GM23338 (cell line): ENCODE results near the gene SETD1A. TPM values are rescaled to one million over a fixed set of nuclear protein-coding genes. Genes with fewer than 3 reads are reported as not detected.

Experiments used
- ATAC-seq: fragments of 200-7000 bp; cut with Tn5 transposase; 3 replicates; pipeline ENCODE4 v1.9.1; 2020
- DNase-seq: peaks from one replicate; pipeline ENCODE4 v3.0.0-alpha.2; 2015; ENCODE audit warnings: low spot score
- H2AFZ ChIP-seq: fragments of 200-600 bp; sonication (generic); 2 replicates; pipeline ENCODE4 v1.8.0; 2016; ENCODE audit warnings: antibody characterized with exemption, mild to moderate bottlenecking, moderate library complexity
- H3F3A ChIP-seq: fragments of 200-600 bp; sonication (generic); replicated peaks from 2 replicates; pipeline ENCODE4 v1.8.0; 2017; ENCODE audit warnings: antibody characterized with exemption, mixed run types, low read depth
- H3K27ac ChIP-seq: fragments of 200-600 bp; sonication (generic); 2 replicates; pipeline ENCODE4 v1.6.1; 2016; ENCODE audit warnings: low read depth
- H3K27me3 ChIP-seq: fragments of 200-600 bp; sonication (generic); 2 replicates; pipeline ENCODE4 v1.8.0; 2016; ENCODE audit warnings: mild to moderate bottlenecking, mixed run types, moderate library complexity; ENCODE audit not compliant: insufficient read depth
- H3K36me3 ChIP-seq: fragments of 200-600 bp; sonication (generic); 2 replicates; pipeline ENCODE4 v1.8.0; 2016; ENCODE audit warnings: mild to moderate bottlenecking; ENCODE audit not compliant: insufficient read depth
- H3K4me1 ChIP-seq: fragments of 200-600 bp; sonication (generic); 2 replicates; pipeline ENCODE4 v1.8.0; 2016; ENCODE audit warnings: mild to moderate bottlenecking, moderate library complexity; ENCODE audit not compliant: insufficient read depth
- H3K4me2 ChIP-seq: fragments of 200-600 bp; sonication (generic); 2 replicates; pipeline ENCODE4 v1.7.1; 2017; ENCODE audit warnings: mixed run types
- H3K4me3 ChIP-seq: fragments of 200-600 bp; sonication (generic); 2 replicates; pipeline ENCODE4 v1.6.1; 2016; ENCODE audit warnings: mixed run types
- H3K79me2 ChIP-seq: fragments of 200-600 bp; sonication (generic); replicated peaks from 2 replicates; pipeline ENCODE4 v1.8.0; 2017; ENCODE audit warnings: mild to moderate bottlenecking; ENCODE audit not compliant: insufficient read depth
- H3K9me2 ChIP-seq: fragments of 200-600 bp; sonication (generic); 2 replicates; pipeline ENCODE4 v1.8.0; 2017; ENCODE audit not compliant: insufficient read depth
- H4K20me1 ChIP-seq: fragments of 200-600 bp; sonication (generic); replicated peaks from 2 replicates; pipeline ENCODE4 v1.8.0; 2017; ENCODE audit warnings: mild to moderate bottlenecking; ENCODE audit not compliant: insufficient read depth
- H3K27ac Mint-ChIP-seq: 2 replicates; pipeline ENCODE4 v1.8.0; 2020; ENCODE audit warnings: inconsistent platforms, mild to moderate bottlenecking, moderate library complexity, mixed read lengths
- H3K27me3 Mint-ChIP-seq: 3 replicates; pipeline ENCODE4 v1.8.0; 2022; ENCODE audit warnings: low read depth, mild to moderate bottlenecking, moderate library complexity, mixed read lengths, inconsistent platforms; ENCODE audit not compliant: insufficient read depth, poor library complexity
- H3K36me3 Mint-ChIP-seq: 3 replicates; pipeline ENCODE4 v1.8.0; 2021; ENCODE audit warnings: low read depth, mild to moderate bottlenecking, inconsistent platforms, moderate library complexity, mixed read lengths
- H3K4me1 Mint-ChIP-seq: 3 replicates; pipeline ENCODE4 v1.8.0; 2020; ENCODE audit warnings: mild to moderate bottlenecking, inconsistent platforms, mixed read lengths
- H3K4me3 Mint-ChIP-seq: 3 replicates; pipeline ENCODE4 v1.8.0; 2021; ENCODE audit warnings: moderate library complexity, mild to moderate bottlenecking, inconsistent platforms, mixed read lengths
- H3K9me3 Mint-ChIP-seq: 3 replicates; pipeline ENCODE4 v1.8.0; 2020; ENCODE audit warnings: moderate library complexity, mild to moderate bottlenecking, inconsistent platforms, mixed read lengths
- CREB1 ChIP-seq: fragments of 250-450 bp; sonication (Bioruptor Pico); IDR thresholded peaks from 2 replicates; pipeline ENCODE4 v1.5.0; 2020; ENCODE audit warnings: low read depth, mild to moderate bottlenecking, moderate library complexity
- CTCF ChIP-seq, 2 experiments: fragments of 200-600 bp in 1 of 2; sonication (generic) in 1 of 2; conservative IDR thresholded peaks; 2 replicates each; pipeline versions ENCODE4 v1.5.1 to v1.6.1; 2016 to 2017; ENCODE audit warnings: antibody characterized with exemption in 2 of 2, low read depth in 2 of 2, mild to moderate bottlenecking in 2 of 2, moderate library complexity in 1 of 2
- ETS1 ChIP-seq: IDR thresholded peaks from 2 replicates; pipeline ENCODE4 v1.6.1; 2016; ENCODE audit warnings: antibody characterized with exemption
- EZH2 ChIP-seq: fragments of 200-600 bp; sonication (generic); IDR thresholded peaks from one replicate; pipeline ENCODE4 v1.8.0; 2017; ENCODE audit warnings: antibody characterized with exemption, mild to moderate bottlenecking, low read depth; ENCODE audit not compliant: unreplicated experiment
- EZH2phosphoT487 ChIP-seq: fragments of 200-600 bp; sonication (generic); IDR thresholded peaks from one replicate; pipeline ENCODE4 v1.8.1; 2018; ENCODE audit warnings: antibody characterized with exemption; ENCODE audit not compliant: unreplicated experiment
- JUNB ChIP-seq: IDR thresholded peaks from one replicate; pipeline ENCODE4 v1.6.1; 2016; ENCODE audit warnings: antibody characterized with exemption; ENCODE audit not compliant: unreplicated experiment
- NANOG ChIP-seq: IDR thresholded peaks from 2 replicates; pipeline ENCODE4 v1.6.1; 2016; ENCODE audit warnings: antibody characterized with exemption, borderline replicate concordance
- POLR2AphosphoS5 ChIP-seq: IDR thresholded peaks from 2 replicates; pipeline ENCODE4 v1.6.1; 2016; ENCODE audit warnings: antibody characterized with exemption, low read depth
- REST ChIP-seq: IDR thresholded peaks from one replicate; pipeline ENCODE4 v1.6.1; 2018; ENCODE audit warnings: antibody characterized with exemption; ENCODE audit not compliant: unreplicated experiment
- ZNF114 ChIP-seq: fragments of 250-450 bp; sonication (Bioruptor Pico); IDR thresholded peaks from 2 replicates; pipeline ENCODE4 v1.5.0; 2020; ENCODE audit warnings: mild to moderate bottlenecking, moderate library complexity
- ZNF331 ChIP-seq: fragments of 250-450 bp; sonication (Bioruptor Pico); IDR thresholded peaks from 2 replicates; pipeline ENCODE4 v1.5.0; 2020; ENCODE audit warnings: low read depth, mild to moderate bottlenecking, moderate library complexity
- polyA plus RNA-seq: library from polyadenylated mRNA; unstranded; fragments of >200 nt; fragmentation: Nextera tagmentation; extraction: Ambion mirVana; gene quantifications from 2 replicates; pipeline ENCODE4 v1.2.1, GENCODE V29; 2016
- total RNA-seq: library from RNA; depleted of rRNA; stranded (reverse); fragments of >200 nt; shearing (Covaris generic); gene quantifications from 2 replicates; pipeline ENCODE4 v1.2.3, GENCODE V29; 2014

SETD1A gene
- total and polyA plus RNA-seq, 2 experiments from 2014 or later, result 10.8 to 21.9 TPM

- no peak overlapping the region for H3K4me3 ChIP-seq
- H3K4me2 ChIP-seq, result peak overlapping the region; percentile 94; the same call in 1 of the 2 replicates
- peaks cover 9% of the 10 kb centered on the region; the same call in 1 of the 2 replicates for H3F3A ChIP-seq
- no peaks in the 10 kb centered on the region for H3K9me2 ChIP-seq
- Mint-ChIP-seq H3K4me1 (peaks cover 19% of the 10 kb centered on the region), H3K27me3 (peaks cover 18% of the 10 kb centered on the region), H3K4me3 (no peak overlapping the region), H3K27ac (no peak overlapping the region), H3K9me3 (no peaks in the 10 kb centered on the region), H3K36me3 (no peaks in the 10 kb centered on the region)
- H3K36me3 ChIP-seq, result no peaks in the 10 kb centered on the region
- H3K27ac ChIP-seq, result no peak overlapping the region
- H2AFZ ChIP-seq, result no peak overlapping the region
- no peaks in the 10 kb centered on the region for H4K20me1 ChIP-seq
- peaks cover 5% of the 10 kb centered on the region; the same call in 1 of the 2 replicates for H3K79me2 ChIP-seq
- TF ChIP-seq ZNF114 (CRISPR knock-in tag) (no peak), CTCF (conservative IDR thresholded peaks at IDR 0.05; ENCODE audit: low read depth in 2 of 2) (no peak), NANOG (no peak), EZH2phosphoT487 (no peak), ZNF331 (CRISPR knock-in tag) (no peak), EZH2 (no peak), ETS1 (no peak)
- no peak for ATAC-seq
- no peak for DNase-seq
- H3K4me1 ChIP-seq, result peaks cover 22% of the 10 kb centered on the region
- no peaks in the 10 kb centered on the region for H3K27me3 ChIP-seq
These were observed 41.6 kb downstream of the SETD1A start for GRCh38 chr16:30998852-30999761.

GRCh38 chr16:31000671-31001382 is 43.3 kb downstream of the SETD1A start:
- no peaks in the 10 kb centered on the region for H3K9me3 Mint-ChIP-seq
- H3K4me3 Mint-ChIP-seq, result no peak overlapping the region
- Histone ChIP-seq H3K27ac (no peak overlapping the region), H3F3A (peaks cover 9% of the 10 kb centered on the region; the same call in 1 of the 2 replicates), H3K27me3 (no peaks in the 10 kb centered on the region), H3K4me2 (no peak overlapping the region), H3K4me1 (peaks cover 15% of the 10 kb centered on the region), H3K4me3 (no peak overlapping the region), H3K36me3 (no peaks in the 10 kb centered on the region), H3K9me2 (no peaks in the 10 kb centered on the region), H4K20me1 (no peaks in the 10 kb centered on the region), H2AFZ (no peak overlapping the region), H3K79me2 (peaks cover 5% of the 10 kb centered on the region)
- DNase-seq (no peak), ATAC-seq (no peak)
- peaks cover 19% of the 10 kb centered on the region for H3K27me3 Mint-ChIP-seq
- peaks cover 19% of the 10 kb centered on the region for H3K4me1 Mint-ChIP-seq
- no peaks in the 10 kb centered on the region; the same call in 2 of the 3 replicates for H3K36me3 Mint-ChIP-seq
- H3K27ac Mint-ChIP-seq, result no peak overlapping the region
- TF ChIP-seq POLR2AphosphoS5 (no peak), JUNB (no peak), CREB1 (no peak), REST (no peak), EZH2phosphoT487 (no peak)
